Uterus (tissue), 4 donors: ENCODE measurements around the gene RTEL1. TPM values are rescaled to one million over a fixed set of nuclear protein-coding genes. Genes with fewer than 3 reads are reported as not detected.

Source experiments
- DNase-seq, 2 donors: peaks; one replicate each; pipeline ENCODE4 v3.0.0-alpha.2; 2019 to 2020
- H3K27ac ChIP-seq, 2 donors: fragments of 200-600 bp; sonication (generic); 1 replicate in 1 of 2; 2 replicates in 1 of 2; pipeline ENCODE4 v1.5.1; 2016 to 2018
- H3K27me3 ChIP-seq, 2 donors: fragments of 200-600 bp; sonication (generic); one replicate each; pipeline ENCODE4 v1.5.1; 2018 to 2019; ENCODE audit warnings: control low read depth in 1 of 2
- H3K36me3 ChIP-seq, 2 donors: fragments of 200-600 bp; sonication (generic); one replicate each; pipeline ENCODE4 v1.5.1; 2019; ENCODE audit warnings: control low read depth in 1 of 2
- H3K4me1 ChIP-seq, 2 donors: fragments of 200-600 bp; sonication (generic); one replicate each; pipeline ENCODE4 v1.5.1; 2018 to 2019; ENCODE audit warnings: control low read depth in 1 of 2
- H3K4me3 ChIP-seq, 2 donors: fragments of 200-600 bp; sonication (generic); 1 replicate in 1 of 2; 2 replicates in 1 of 2; pipeline ENCODE4 v1.5.1; 2018 to 2019; ENCODE audit warnings: mild to moderate bottlenecking in 1 of 2
- H3K9me3 ChIP-seq, 2 donors: fragments of 200-600 bp; sonication (generic); one replicate each; pipeline ENCODE4 v1.5.1; 2019; ENCODE audit warnings: control low read depth in 1 of 2
- CTCF ChIP-seq, 4 experiments: fragments of 200-600 bp in 2 of 4; fragments of 450-650 bp in 2 of 4; sonication (generic) in 2 of 4; IDR thresholded peaks; one replicate each; pipeline ENCODE4 v1.5.1; 2016 to 2019; ENCODE audit warnings: antibody characterized with exemption in 4 of 4, mild to moderate bottlenecking in 2 of 4, moderate library complexity in 1 of 4
- POLR2A ChIP-seq, 2 donors: fragments of 450-650 bp; IDR thresholded peaks; one replicate each; pipeline ENCODE4 v1.6.1; 2016; ENCODE audit warnings: antibody characterized with exemption in 2 of 2, mild to moderate bottlenecking in 1 of 2, moderate library complexity in 1 of 2
- intact Hi-C: fragments of 100-400 bp; cut with DNase I; formaldehyde crosslinking; loops from one replicate; pipeline ENCODE4 v1.15.1; 2023; ENCODE audit warnings: low total_unique reads
- total RNA-seq, 4 donors: library from RNA; depleted of rRNA in 3 of 4; stranded (reverse); fragments of >200 nt in 3 of 4; gene quantifications; one replicate each; pipeline versions ENCODE4 v1.1.0 to v1.2.4, GENCODE V29; 2014 to 2023
- donor health status: DM: yes; HTN: yes; CAD: no.

Gene RTEL1
- total RNA-seq, 4 donors from 2014 or later = 17.4 to 56.5 (median 26.6) TPM

DNA sequence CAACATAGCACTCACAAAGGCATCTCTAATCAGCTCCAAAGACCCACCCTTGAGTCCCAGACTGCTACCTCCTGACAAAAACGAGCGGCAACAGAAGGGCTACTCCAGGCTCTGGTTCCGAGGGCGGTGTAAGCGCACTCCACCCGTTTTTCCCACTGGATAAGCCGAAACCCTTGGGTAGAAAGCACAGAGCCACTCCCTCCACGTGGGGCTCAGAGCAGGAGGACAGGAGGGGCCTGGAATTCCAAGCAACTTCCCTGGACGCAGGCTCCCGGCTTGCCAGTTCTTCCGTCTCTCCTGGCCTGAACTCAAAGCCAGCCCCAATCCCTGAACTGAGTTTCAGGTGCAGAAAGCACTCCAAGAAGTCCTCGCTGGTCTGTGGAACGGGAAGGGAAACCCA is 38.6 kb upstream of the RTEL1 start:
- no peaks in the 10 kb centered on the region for H3K27me3 ChIP-seq
- TF ChIP-seq CTCF (IDR thresholded peaks at IDR 0.05) (no peak), POLR2A (IDR thresholded peaks at IDR 0.05) (no peak)
- H3K9me3 ChIP-seq = no peaks in the 10 kb centered on the region
- H3K27ac ChIP-seq = no peak overlapping the region
- H3K36me3 ChIP-seq = no peaks in the 10 kb centered on the region
- DNase-seq = no peak
- H3K4me1 ChIP-seq = no peaks in the 10 kb centered on the region
- intact Hi-C loops = no loop called here
- H3K4me3 ChIP-seq = no peak overlapping the region

DNA sequence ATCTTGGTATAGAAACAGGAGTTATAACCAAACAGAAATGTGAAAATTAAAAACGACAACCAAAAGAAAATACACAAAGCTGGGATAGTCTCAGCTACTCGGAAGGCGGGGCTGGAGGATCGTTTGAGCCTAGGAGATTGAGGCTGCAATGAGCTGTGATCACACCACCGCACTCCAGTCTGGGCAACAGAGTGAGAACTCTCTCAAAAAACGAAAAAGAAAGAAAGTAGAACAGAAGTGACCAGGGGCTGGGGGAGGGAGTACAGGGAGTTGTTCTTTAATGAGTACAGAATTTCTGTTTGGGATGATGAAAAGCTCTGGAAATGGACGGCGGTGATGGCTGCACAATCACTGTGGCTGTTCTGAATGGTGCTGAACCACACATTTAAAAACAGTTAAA is 37.1 kb upstream of the RTEL1 start:
- DNase-seq = no peak
- TF ChIP-seq POLR2A (IDR thresholded peaks at IDR 0.05) (no peak), CTCF (IDR thresholded peaks at IDR 0.05) (no peak)
- intact Hi-C loops = no loop called here

GRCh38 chr20:63622096-63622495 is 36.0 kb upstream of the RTEL1 start:
- Histone ChIP-seq H3K27ac (no peak overlapping the region), H3K9me3 (no peaks in the 10 kb centered on the region), H3K36me3 (no peaks in the 10 kb centered on the region), H3K4me1 (no peaks in the 10 kb centered on the region), H3K4me3 (no peak overlapping the region), H3K27me3 (no peaks in the 10 kb centered on the region)
- no peak for TF ChIP-seq POLR2A (IDR thresholded peaks at IDR 0.05)
- TF ChIP-seq CTCF (IDR thresholded peaks at IDR 0.05) = no peak
- DNase-seq = no peak
- intact Hi-C loops = no loop called here

More for the DNA sequence above, 37.1 kb upstream of the RTEL1 start:
- Histone ChIP-seq H3K4me1 (no peaks in the 10 kb centered on the region), H3K36me3 (no peaks in the 10 kb centered on the region), H3K27me3 (no peaks in the 10 kb centered on the region), H3K27ac (no peak overlapping the region), H3K4me3 (no peak overlapping the region), H3K9me3 (no peaks in the 10 kb centered on the region)

GRCh38 chr20:63622732-63623131 is 35.4 kb upstream of the RTEL1 start:
- intact Hi-C loops = no loop called here
- Histone ChIP-seq H3K9me3 (no peaks in the 10 kb centered on the region), H3K4me3 (no peak overlapping the region), H3K27me3 (no peaks in the 10 kb centered on the region), H3K27ac (no peak overlapping the region), H3K4me1 (no peaks in the 10 kb centered on the region), H3K36me3 (no peaks in the 10 kb centered on the region)
- no peak for DNase-seq
- no peak for TF ChIP-seq CTCF (IDR thresholded peaks at IDR 0.05)
- no peak for TF ChIP-seq POLR2A (IDR thresholded peaks at IDR 0.05)

GRCh38 chr20:63624486-63624885 is 33.6 kb upstream of the RTEL1 start:
- Histone ChIP-seq H3K36me3 (no peaks in the 10 kb centered on the region), H3K4me1 (peaks cover 0 to 7% of the 10 kb centered on the region in 2 donors), H3K27me3 (no peaks in the 10 kb centered on the region), H3K27ac (no peak overlapping the region), H3K9me3 (no peaks in the 10 kb centered on the region), H3K4me3 (no peak overlapping the region)
- intact Hi-C loops = no loop called here
- TF ChIP-seq CTCF (IDR thresholded peaks at IDR 0.05) (no peak), POLR2A (IDR thresholded peaks at IDR 0.05) (no peak)
- DNase-seq = no peak
